Heart right ventricle (tissue), 16 donors: ENCODE measurements around the gene ANKRD60. TPM values are rescaled to one million over a fixed set of nuclear protein-coding genes. Genes with fewer than 3 reads are reported as not detected.

ENCODE experiments used
- ATAC-seq, 8 donors: fragments of 200-7000 bp; cut with Tn5 transposase; one replicate each; pipeline ENCODE4 v1.9.1; 2020; ENCODE audit warnings: mild to moderate bottlenecking in 8 of 8, moderate library complexity in 8 of 8, moderate number of reproducible peaks in 1 of 8
- DNase-seq, 2 donors: peaks; one replicate each; pipeline ENCODE4 v3.0.0-alpha.2; 2020
- H3K27ac ChIP-seq, 10 donors: fragments of 200-600 bp; sonication (generic) in 2 of 10; one replicate each; pipeline versions ENCODE4 v1.5.0 to v1.8.0; 2020 to 2022; ENCODE audit warnings: mild to moderate bottlenecking in 3 of 10
- H3K27me3 ChIP-seq, 7 donors: fragments of 200-600 bp; one replicate each; pipeline ENCODE4 v1.8.0; 2021 to 2022; ENCODE audit warnings: mild to moderate bottlenecking in 2 of 7
- H3K36me3 ChIP-seq, 9 donors: fragments of 200-600 bp; sonication (generic) in 1 of 9; one replicate each; pipeline versions ENCODE4 v1.5.0 to v1.8.0; 2020 to 2022; ENCODE audit warnings: mild to moderate bottlenecking in 2 of 9
- H3K4me1 ChIP-seq, 9 donors: fragments of 200-600 bp; sonication (generic) in 1 of 9; one replicate each; pipeline versions ENCODE4 v1.5.0 to v1.8.0; 2020 to 2022; ENCODE audit warnings: mild to moderate bottlenecking in 4 of 9
- H3K4me3 ChIP-seq, 10 donors: fragments of 200-600 bp; sonication (generic) in 2 of 10; one replicate each; pipeline versions ENCODE4 v1.5.0 to v1.8.0; 2020 to 2022; ENCODE audit warnings: mild to moderate bottlenecking in 7 of 10, moderate library complexity in 2 of 10
- H3K9me3 ChIP-seq, 11 donors: fragments of 200-600 bp in 10 of 11; sonication (generic) in 2 of 11; one replicate each; pipeline versions ENCODE4 v1.5.0 to v1.8.0; 2013 to 2022; ENCODE audit warnings: mild to moderate bottlenecking in 2 of 11, control low read depth in 1 of 11, moderate library complexity in 1 of 11
- CTCF ChIP-seq, 9 donors: fragments of 200-600 bp; sonication (generic) in 2 of 9; IDR thresholded peaks; one replicate each; pipeline versions ENCODE4 v1.5.0 to v1.8.0; 2021 to 2022; ENCODE audit warnings: antibody characterized with exemption in 9 of 9, mild to moderate bottlenecking in 5 of 9, moderate library complexity in 1 of 9
- WGBS, 2 donors: extraction: QIAGEN DNeasy Blood & Tissue Kit; methylation state at CpG; one replicate each; pipeline ENCODE4 v1.1.7; 2013; ENCODE audit warnings: inconsistent platforms in 1 of 2; 5-methylcytosine and 5-hydroxymethylcytosine counted together
- intact Hi-C, 10 donors: fragments of 100-400 bp; cut with DNase I; formaldehyde crosslinking; loops; one replicate each; pipeline versions ENCODE4 v1.11.1 to v1.14.2; 2022
- polyA plus RNA-seq, 2 donors: library from polyadenylated mRNA; stranded (reverse); fragments of 200-250 nt; gene quantifications; one replicate each; pipeline ENCODE4 v1.2.3, GENCODE V29; 2013
- total RNA-seq, 10 donors: library from RNA; stranded (reverse); fragmentation: NEBNext Ultra II Directional in 3 of 10; extraction: Animal tissue kit (Norgen Biotek cat#: 25700) in 3 of 10; gene quantifications; one replicate each; pipeline versions ENCODE4 v1.2.1 to v1.2.4, GENCODE V29; 2021 to 2023
- donor health status: Arrhythmogenic right ventricular cardiomyopathy.
- donor health status: ischemic (EF 13 %, LVEDD 7.1; RV severe dilation, severe dysfunction).
- donor health status: healthy with polysubstance abuse.
- donor health status: DM: no; HTN: yes; CAD: no.
- donor health status: DM: no; HTN: no; CAD: no.
- donor health status: ischemic (EF 25% LVEDD 6.9; RV normal size, moderate dysfunction).
- donor health status: ischemic (EF 25% LVEDD 5.7; RV mildly dilated, moderate dysfunction).
- donor health status: healthy.
- donor health status: DM: yes; HTN: yes; CAD: no.
- donor health status: Ischemic cardiomyopathy.
- donor health status: ischemic (EF 35%, LVEDD 5.7; RV mildly dilated, moderate dysfunction).
- donor health status: nonischemic (EF 11% LVEDD 7.7; RV severe dilation, severe dysfunction).
- donor health status: DM: yes; HTN: yes; CAD: no.
- donor health status: PGD.
- donor health status: ischemic (EF 29% LVEDD 5.4; RV normal size, mild dysfunction).
- donor health status: nonischemic (EF 23%, LVEDD 6.1; RV moderate dilation, normal function).

The ANKRD60 gene
- total and polyA plus RNA-seq, 12 donors, result not detected

- DNase-seq (no peak), ATAC-seq (no peak)
- no peaks in the 10 kb centered on the region for H3K4me1 ChIP-seq
- H3K27me3 ChIP-seq, result peaks cover 0 to 50% (median 35%) of the 10 kb centered on the region in 7 donors
- no peak overlapping the region for H3K27ac ChIP-seq
- 82 to 88% methylated on average over 6 of the region's 6 CpGs for WGBS, 2 donors
- TF ChIP-seq CTCF (IDR thresholded peaks at IDR 0.05), result no peak
- no peaks in the 10 kb centered on the region for H3K36me3 ChIP-seq
- intact Hi-C loops, result loop anchor here in 2 of 10 donors (10.0 kb wide), 1 partner anchor 830 kb away; no protein-coding TSS in a partner anchor
- no peak overlapping the region for H3K4me3 ChIP-seq
- H3K9me3 ChIP-seq, result peaks cover 0 to 16% (median 3%) of the 10 kb centered on the region in 11 donors
Measured at GRCh38 chr20:58215116-58215515, 13.3 kb downstream of the ANKRD60 start.

GRCh38 chr20:58214310-58214709 is 14.1 kb downstream of the ANKRD60 start:
- Histone ChIP-seq H3K4me1 (peaks cover 0 to 3% (median 0%) of the 10 kb centered on the region in 9 donors), H3K27ac (no peak overlapping the region), H3K27me3 (peaks cover 0 to 45% (median 32%) of the 10 kb centered on the region in 7 donors), H3K9me3 (peaks cover 0 to 11% (median 3%) of the 10 kb centered on the region in 11 donors), H3K36me3 (no peaks in the 10 kb centered on the region), H3K4me3 (no peak overlapping the region)
- DNase-seq (no peak), ATAC-seq (no peak)
- WGBS, 2 donors, result 82 to 87% methylated on average over 8 of the region's 8 CpGs
- TF ChIP-seq CTCF (IDR thresholded peaks at IDR 0.05), result no peak
- intact Hi-C loops, result loop anchor here in 5 of 10 donors (5.0 to 10.0 kb wide), 3 partner anchors 617 to 830 kb away; no protein-coding TSS in a partner anchor

- H3K36me3 ChIP-seq, result no peaks in the 10 kb centered on the region
- TF ChIP-seq CTCF (IDR thresholded peaks at IDR 0.05), result no peak
- peaks cover 0 to 5% (median 0%) of the 10 kb centered on the region in 11 donors for H3K9me3 ChIP-seq
- H3K27me3 ChIP-seq, result peaks cover 0 to 40% (median 29%) of the 10 kb centered on the region in 7 donors
- intact Hi-C loops, result loop anchor here in 5 of 10 donors (5.0 to 10.0 kb wide), 3 partner anchors 616 to 829 kb away; no protein-coding TSS in a partner anchor
- 75 to 82% methylated on average over 5 of the region's 5 CpGs for WGBS, 2 donors
- no peak overlapping the region for H3K27ac ChIP-seq
- DNase-seq, result no peak
- H3K4me1 ChIP-seq, result peaks cover 0 to 3% (median 0%) of the 10 kb centered on the region in 9 donors
- no peak for ATAC-seq
- no peak overlapping the region for H3K4me3 ChIP-seq
Measured at GRCh38 chr20:58213716-58214115, 14.7 kb downstream of the ANKRD60 start.

GRCh38 chr20:58213121-58213520 is 15.3 kb downstream of the ANKRD60 start:
- Histone ChIP-seq H3K27me3 (peaks cover 0 to 34% (median 25%) of the 10 kb centered on the region in 7 donors), H3K36me3 (no peaks in the 10 kb centered on the region), H3K27ac (no peak overlapping the region), H3K9me3 (no peaks in the 10 kb centered on the region), H3K4me1 (peaks cover 0 to 3% (median 0%) of the 10 kb centered on the region in 9 donors), H3K4me3 (no peak overlapping the region)
- WGBS, 2 donors, result 65 to 68% methylated on average over 8 of the region's 8 CpGs
- TF ChIP-seq CTCF (IDR thresholded peaks at IDR 0.05), result no peak
- intact Hi-C loops, result loop anchor here in 5 of 10 donors (5.0 to 10.0 kb wide), 3 partner anchors 616 to 828 kb away; no protein-coding TSS in a partner anchor
- DNase-seq, result no peak
- no peak for ATAC-seq
